HepG2 (cell line): ENCODE data around the gene SYP. TPM values are rescaled to one million over a fixed set of nuclear protein-coding genes. Genes with fewer than 3 reads are reported as not detected.

Source experiments
- ATAC-seq: fragments of 200-7000 bp; cut with Tn5 transposase; 3 replicates; pipeline ENCODE4 v1.9.1; 2020; ENCODE audit warnings: mild to moderate bottlenecking, moderate library complexity
- BruUV-seq: library from RNA; stranded (reverse); fragments of 400-500 nt; replicated peaks from 2 replicates; lab custom pipeline; 2021; lab: Mats Ljungman, UMichigan
- CTCF ChIA-PET: fragments of 300-600 bp; formaldehyde crosslinking; extraction: SDS; loops from one replicate; lab custom pipeline; 2021; ENCODE audit warnings: low total read pairs, inconsistent platforms, low intra/inter-chr PET ratio; lab: Yijun Ruan, JAX
- POLR2A ChIA-PET: fragments of 350-600 bp; sonication (Branson Sonifier 250); formaldehyde crosslinking; loops from one replicate; lab custom pipeline; 2020; ENCODE audit warnings: antibody characterized with exemption, inconsistent platforms; lab: Yijun Ruan, JAX
- DNase-seq: peaks from one replicate; pipeline ENCODE4 v3.0.0-alpha.2; 2015; ENCODE audit warnings: low spot score
- FAIRE-seq: peaks from 3 replicates; lab custom pipeline; 2011; peaks lifted over from hg19 to GRCh38; lab: Jason Lieb, UNC
- H2AFZ ChIP-seq: one replicate; pipeline ENCODE4 v1.6.1; 2011; ENCODE audit warnings: low read length, inconsistent platforms
- H3K27ac ChIP-seq: fragments of 300-600 bp; 3 replicates; pipeline ENCODE4 v1.8.0; 2011; ENCODE audit warnings: mixed run types, mild to moderate bottlenecking, mixed read lengths, low read length, inconsistent platforms; ENCODE audit not compliant: insufficient read depth; ENCODE audit errors: extremely low read length
- H3K27me3 ChIP-seq, 2 experiments: fragments of 200-600 bp in 1 of 2; 2 replicates in 1 of 2; 3 replicates in 1 of 2; pipeline versions ENCODE4 v1.6.0 to v1.8.0; 2011; ENCODE audit warnings: low read length in 2 of 2, mild to moderate bottlenecking in 2 of 2, moderate library complexity in 2 of 2, inconsistent platforms in 1 of 2; ENCODE audit not compliant: insufficient read depth in 2 of 2, control insufficient read depth in 1 of 2
- H3K36me3 ChIP-seq, 2 experiments: fragments of 200-600 bp in 1 of 2; replicated peaks in 1 of 2; 2 replicates in 1 of 2; 3 replicates in 1 of 2; pipeline versions ENCODE4 v1.5.1 to v1.8.0; 2011; ENCODE audit warnings: low read length in 2 of 2, inconsistent platforms in 1 of 2; ENCODE audit not compliant: insufficient read depth in 2 of 2, control insufficient read depth in 1 of 2
- H3K4me1 ChIP-seq: 2 replicates; pipeline ENCODE4 v1.5.1; 2012; ENCODE audit warnings: low read length, inconsistent platforms; ENCODE audit not compliant: insufficient read depth
- H3K4me2 ChIP-seq: 2 replicates; pipeline ENCODE4 v1.6.0; 2011; ENCODE audit warnings: low read depth, low read length, inconsistent platforms
- H3K4me3 ChIP-seq, 3 experiments: fragments of 200-600 bp in 1 of 3; sonication (generic), shearing (Covaris generic) in 1 of 3; replicated peaks in 1 of 3; 2 replicates each; pipeline ENCODE4 v1.5.1; 2011 to 2016; ENCODE audit warnings: low read length in 3 of 3, inconsistent platforms in 2 of 3, low read depth in 2 of 3, mild to moderate bottlenecking in 2 of 3, control low read depth in 1 of 3, mixed read lengths in 1 of 3; ENCODE audit not compliant: insufficient read depth in 1 of 3
- H3K79me2 ChIP-seq: one replicate; pipeline ENCODE4 v1.6.1; 2011; ENCODE audit warnings: low read length, inconsistent platforms; ENCODE audit not compliant: insufficient read depth
- H3K9ac ChIP-seq: 2 replicates; pipeline ENCODE4 v1.6.0; 2011; ENCODE audit warnings: mild to moderate bottlenecking, low read depth, low read length, inconsistent platforms; ENCODE audit not compliant: insufficient read depth
- H3K9me3 ChIP-seq: 2 replicates; pipeline ENCODE4 v1.5.1; 2012; ENCODE audit warnings: mild to moderate bottlenecking, low read length
- H4K20me1 ChIP-seq: 2 replicates; pipeline ENCODE4 v1.6.0; 2011; ENCODE audit warnings: inconsistent platforms, mild to moderate bottlenecking, low read length, moderate library complexity; ENCODE audit not compliant: insufficient read depth
- ATAD3A ChIP-seq: sonication (generic); formaldehyde crosslinking; IDR thresholded peaks from 2 replicates; pipeline ENCODE4 v1.4.0; 2020; ENCODE audit warnings: missing genetic modification reagents
- BATF2 ChIP-seq: sonication (generic); formaldehyde crosslinking; IDR thresholded peaks from 2 replicates; pipeline ENCODE4 v1.8.0; 2022; ENCODE audit warnings: mild to moderate bottlenecking, missing genetic modification reagents, moderate library complexity
- CEBPG ChIP-seq: IDR thresholded peaks from 2 replicates; pipeline ENCODE4 v1.6.1; 2016
- NONO ChIP-seq, 2 experiments: fragments of 450-650 bp in 1 of 2; sonication (generic) in 1 of 2; formaldehyde crosslinking in 1 of 2; IDR thresholded peaks in 1 of 2; conservative IDR thresholded peaks in 1 of 2; 2 replicates each; pipeline versions ENCODE4 v1.6.1 to v1.8.0; 2017 to 2022; ENCODE audit warnings: mild to moderate bottlenecking in 1 of 2, missing genetic modification reagents in 1 of 2, moderate library complexity in 1 of 2
- POGZ ChIP-seq: sonication (generic); formaldehyde crosslinking; IDR thresholded peaks from 2 replicates; pipeline ENCODE4 v1.4.0; 2020; ENCODE audit warnings: mild to moderate bottlenecking, missing genetic modification reagents
- RAD21 ChIP-seq: fragments of 450-650 bp; formaldehyde crosslinking; IDR thresholded peaks from 2 replicates; pipeline ENCODE4 v1.5.0; 2020; ENCODE audit warnings: mild to moderate bottlenecking
- ZBTB34 ChIP-seq: sonication (generic); formaldehyde crosslinking; IDR thresholded peaks from 2 replicates; pipeline ENCODE4 v1.8.0; 2022; ENCODE audit warnings: mild to moderate bottlenecking, missing genetic modification reagents
- ZBTB7B ChIP-seq: sonication (generic); formaldehyde crosslinking; IDR thresholded peaks from 2 replicates; pipeline ENCODE4 v1.4.0; 2020; ENCODE audit warnings: missing genetic modification reagents
- ZFP36L1 ChIP-seq: sonication (generic); formaldehyde crosslinking; IDR thresholded peaks from 2 replicates; pipeline ENCODE4 v1.8.0; 2022; ENCODE audit warnings: mild to moderate bottlenecking, missing genetic modification reagents, moderate library complexity
- ZKSCAN1 ChIP-seq: fragments of 150-350 bp; IDR thresholded peaks from 2 replicates; pipeline ENCODE4 v1.6.1; 2014; ENCODE audit warnings: low read length
- ZNF160 ChIP-seq: sonication (generic); formaldehyde crosslinking; IDR thresholded peaks from 2 replicates; pipeline ENCODE4 v1.8.0; 2022; ENCODE audit warnings: mild to moderate bottlenecking, inconsistent platforms, missing genetic modification reagents
- ZNF253 ChIP-seq: sonication (generic); formaldehyde crosslinking; IDR thresholded peaks from 2 replicates; pipeline ENCODE4 v1.8.0; 2022; ENCODE audit warnings: mild to moderate bottlenecking, missing genetic modification reagents, borderline replicate concordance
- ZNF274 ChIP-seq: sonication (generic); formaldehyde crosslinking; IDR thresholded peaks from 2 replicates; pipeline ENCODE4 v1.5.1; 2020; ENCODE audit warnings: mild to moderate bottlenecking, missing genetic modification reagents
- ZNF282 ChIP-seq: fragments of 450-650 bp; IDR thresholded peaks from 2 replicates; pipeline ENCODE4 v1.6.1; 2018; ENCODE audit not compliant: partially characterized antibody
- ZNF678 ChIP-seq: sonication (generic); formaldehyde crosslinking; IDR thresholded peaks from 2 replicates; pipeline ENCODE4 v1.4.0; 2020; ENCODE audit warnings: mild to moderate bottlenecking, missing genetic modification reagents
- WGBS: methylation state at CpG from one replicate; pipeline ENCODE4 v1.1.6; 2017; ENCODE audit warnings: low lambda C conversion rate; 5-methylcytosine and 5-hydroxymethylcytosine counted together
- in situ Hi-C: cut with HindIII; loops from 2 replicates; pipeline ENCODE4 v1.10.0; 2017; ENCODE audit warnings: low pct_unique_long_range_greater_than_20kb; ENCODE audit not compliant: extremely low pct_ligation_motif_present
- intact Hi-C: fragments of 100-400 bp; cut with micrococcal nuclease; formaldehyde crosslinking; loops from one replicate; pipeline ENCODE4 v1.10.0; 2022; ENCODE audit not compliant: unreplicated experiment
- polyA plus RNA-seq, 8 experiments: library from polyadenylated mRNA; depleted of rRNA in 3 of 8; stranded (reverse) in 7 of 8; unstranded in 1 of 8; fragments of >200 nt; fragmentation: Illumina TruSeq in 4 of 8; extraction: Trizol in 4 of 8; gene quantifications; 2 replicates each; pipeline versions ENCODE4 v1.2.1 to v1.2.3, GENCODE V29; 2011 to 2016; ENCODE audit warnings: low read depth in 4 of 8, missing spikeins in 1 of 8, mixed read lengths in 1 of 8; ENCODE audit not compliant: insufficient read depth in 1 of 8
- total RNA-seq, 5 experiments: library from RNA; depleted of rRNA; stranded (reverse); fragments of >200 nt; fragmentation: Illumina TruSeq; extraction: Trizol; gene quantifications; 2 replicates each; pipeline ENCODE4 v1.2.3, GENCODE V29; 2016; ENCODE audit warnings: low read depth in 1 of 5
- TF ChIP-seq, protein P1 (sequence below): sonication (generic); formaldehyde crosslinking; IDR thresholded peaks from 2 replicates; pipeline ENCODE4 v1.5.0; 2020; ENCODE audit warnings: missing genetic modification reagents
- TF ChIP-seq, protein P2 (sequence below): sonication (generic); formaldehyde crosslinking; IDR thresholded peaks from 2 replicates; pipeline ENCODE4 v1.4.0; 2020; ENCODE audit warnings: missing genetic modification reagents

SYP gene
- total and polyA plus RNA-seq, 2 of the 13 experiments (the other 11 are each of a cell fraction or from before 2014, with no cell fraction given): 2.0 to 2.5 TPM

- TF ChIP-seq, protein P1, sequence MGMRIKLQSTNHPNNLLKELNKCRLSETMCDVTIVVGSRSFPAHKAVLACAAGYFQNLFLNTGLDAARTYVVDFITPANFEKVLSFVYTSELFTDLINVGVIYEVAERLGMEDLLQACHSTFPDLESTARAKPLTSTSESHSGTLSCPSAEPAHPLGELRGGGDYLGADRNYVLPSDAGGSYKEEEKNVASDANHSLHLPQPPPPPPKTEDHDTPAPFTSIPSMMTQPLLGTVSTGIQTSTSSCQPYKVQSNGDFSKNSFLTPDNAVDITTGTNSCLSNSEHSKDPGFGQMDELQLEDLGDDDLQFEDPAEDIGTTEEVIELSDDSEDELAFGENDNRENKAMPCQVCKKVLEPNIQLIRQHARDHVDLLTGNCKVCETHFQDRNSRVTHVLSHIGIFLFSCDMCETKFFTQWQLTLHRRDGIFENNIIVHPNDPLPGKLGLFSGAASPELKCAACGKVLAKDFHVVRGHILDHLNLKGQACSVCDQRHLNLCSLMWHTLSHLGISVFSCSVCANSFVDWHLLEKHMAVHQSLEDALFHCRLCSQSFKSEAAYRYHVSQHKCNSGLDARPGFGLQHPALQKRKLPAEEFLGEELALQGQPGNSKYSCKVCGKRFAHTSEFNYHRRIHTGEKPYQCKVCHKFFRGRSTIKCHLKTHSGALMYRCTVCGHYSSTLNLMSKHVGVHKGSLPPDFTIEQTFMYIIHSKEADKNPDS (CRISPR knock-in tag): no peak
- no peak for TF ChIP-seq ATAD3A (CRISPR knock-in tag)
- no peak for TF ChIP-seq ZNF274 (CRISPR knock-in tag)
- TF ChIP-seq ZNF678: no peak
- no peak for TF ChIP-seq BATF2 (CRISPR knock-in tag)
These were observed 49.1 kb upstream of the SYP start (continued) for GRCh38 chrX:49249071-49249470.

- POLR2A ChIA-PET: no interaction called here
- no TSS peak for BruUV-seq
- Histone ChIP-seq H2AFZ (no peak overlapping the region), H3K36me3 (peaks cover 0 to 3% of the 10 kb centered on the region in 2 experiments; a peak in 1 of 5 replicates), H3K4me1 (no peaks in the 10 kb centered on the region), H3K4me3 (no peak overlapping the region), H4K20me1 (no peaks in the 10 kb centered on the region), H3K9ac (no peak overlapping the region), H3K27me3 (no peaks in the 10 kb centered on the region), H3K4me2 (no peak overlapping the region), H3K79me2 (no peaks in the 10 kb centered on the region), H3K9me3 (no peaks in the 10 kb centered on the region), H3K27ac (no peak overlapping the region)
- in situ Hi-C loops (no loop called here), intact Hi-C loops (no loop called here)
- CTCF ChIA-PET: no interaction called here
- DNase-seq: no peak
- FAIRE-seq: no peak
- 92% methylated on average over 4 of the region's 28 CpGs for WGBS
- ATAC-seq: no peak
- no peak for TF ChIP-seq ZNF160 (CRISPR knock-in tag)
- TF ChIP-seq ZBTB34 (CRISPR knock-in tag): no peak
- no peak for TF ChIP-seq ZNF253 (CRISPR knock-in tag)
- TF ChIP-seq ZFP36L1 (CRISPR knock-in tag): no peak
- TF ChIP-seq, protein P2, sequence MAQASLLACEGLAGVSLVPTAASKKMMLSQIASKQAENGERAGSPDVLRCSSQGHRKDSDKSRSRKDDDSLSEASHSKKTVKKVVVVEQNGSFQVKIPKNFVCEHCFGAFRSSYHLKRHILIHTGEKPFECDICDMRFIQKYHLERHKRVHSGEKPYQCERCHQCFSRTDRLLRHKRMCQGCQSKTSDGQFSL (CRISPR knock-in tag): no peak
- no peak for TF ChIP-seq POGZ (CRISPR knock-in tag)
- no peak for TF ChIP-seq RAD21 (CRISPR knock-in tag)
- no peak for TF ChIP-seq ZKSCAN1
- no peak for TF ChIP-seq NONO (IDR thresholded peaks at IDR 0.05)
- TF ChIP-seq NONO (CRISPR knock-in tag; conservative IDR thresholded peaks at IDR 0.05): no peak
- no peak for TF ChIP-seq CEBPG (CRISPR knock-in tag)
- no peak for TF ChIP-seq ZNF282
- TF ChIP-seq ZBTB7B (CRISPR knock-in tag): no peak
These were observed 48.2 kb upstream of the SYP start for GRCh38 chrX:49247916-49248811.
